HUES64 (cell line): Measurements from ENCODE around the gene PGP.

Source experiments
- H3K27ac ChIP-seq: 2 replicates; pipeline ENCODE4 v1.7.0; 2013; ENCODE audit warnings: low read depth, low read length, inconsistent platforms
- H3K27me3 ChIP-seq: 2 replicates; pipeline ENCODE4 v1.6.1; 2013; ENCODE audit warnings: mild to moderate bottlenecking, low read length; ENCODE audit not compliant: insufficient read depth
- H3K36me3 ChIP-seq: 2 replicates; pipeline ENCODE4 v1.6.1; 2013; ENCODE audit warnings: mild to moderate bottlenecking, low read length; ENCODE audit not compliant: insufficient read depth
- H3K4me1 ChIP-seq: 2 replicates; pipeline ENCODE4 v1.6.1; 2013; ENCODE audit warnings: mild to moderate bottlenecking, low read length, moderate library complexity; ENCODE audit not compliant: insufficient read depth
- H3K4me3 ChIP-seq: 2 replicates; pipeline ENCODE4 v1.5.1; 2013; ENCODE audit warnings: mild to moderate bottlenecking, low read length, moderate library complexity
- H3K9ac ChIP-seq: 2 replicates; pipeline ENCODE4 v1.6.1; 2013; ENCODE audit warnings: mild to moderate bottlenecking, low read depth, low read length
- H3K9me3 ChIP-seq: 2 replicates; pipeline ENCODE4 v1.6.1; 2013; ENCODE audit warnings: low read depth, low read length; ENCODE audit not compliant: insufficient read depth
- WGBS: fragments of 150-250, 120-280 bp; methylation state at CpG from one replicate; pipeline ENCODE4 v1.1.7; 2013; ENCODE audit warnings: missing lambda C conversion rate; 5-methylcytosine and 5-hydroxymethylcytosine counted together

The PGP gene

GRCh38 chr16:2230376-2230775 is 15.7 kb upstream of the PGP start:
- peaks cover 57% of the 10 kb centered on the region for H3K36me3 ChIP-seq

GRCh38 chr16:2229632-2230250 is 15.1 kb upstream of the PGP start:
- no peak overlapping the region for H3K4me3 ChIP-seq
- no peaks in the 10 kb centered on the region for H3K9me3 ChIP-seq
- H3K36me3 ChIP-seq: peaks cover 53% of the 10 kb centered on the region
- no peaks in the 10 kb centered on the region for H3K4me1 ChIP-seq
- H3K9ac ChIP-seq: no peak overlapping the region
- WGBS: 94% methylated on average over 23 of the region's 23 CpGs
- no peak overlapping the region for H3K27ac ChIP-seq
- no peaks in the 10 kb centered on the region for H3K27me3 ChIP-seq

More at GRCh38 chr16:2230376-2230775, 15.7 kb upstream of the PGP start:
- no peaks in the 10 kb centered on the region for H3K27me3 ChIP-seq
- H3K9me3 ChIP-seq: no peaks in the 10 kb centered on the region
- H3K9ac ChIP-seq: no peak overlapping the region
- WGBS: 95% methylated on average over 13 of the region's 13 CpGs
- H3K27ac ChIP-seq: no peak overlapping the region
- no peak overlapping the region for H3K4me3 ChIP-seq
- no peaks in the 10 kb centered on the region for H3K4me1 ChIP-seq

GRCh38 chr16:2229091-2229490 is 14.5 kb upstream of the PGP start:
- Histone ChIP-seq H3K4me1 (no peaks in the 10 kb centered on the region), H3K4me3 (no peak overlapping the region), H3K27me3 (no peaks in the 10 kb centered on the region), H3K36me3 (peaks cover 49% of the 10 kb centered on the region), H3K9me3 (no peaks in the 10 kb centered on the region), H3K27ac (no peak overlapping the region), H3K9ac (no peak overlapping the region)
- WGBS: 96% methylated on average over 12 of the region's 12 CpGs

- Histone ChIP-seq H3K27me3 (no peaks in the 10 kb centered on the region), H3K36me3 (peaks cover 42% of the 10 kb centered on the region), H3K27ac (no peak overlapping the region), H3K4me3 (no peak overlapping the region), H3K4me1 (no peaks in the 10 kb centered on the region), H3K9me3 (no peaks in the 10 kb centered on the region), H3K9ac (no peak overlapping the region)
- 96% methylated on average over 25 of the region's 25 CpGs for WGBS
Observed at GRCh38 chr16:2228161-2228824, 13.7 kb upstream of the PGP start.

GRCh38 chr16:2226918-2227317 is 12.3 kb upstream of the PGP start:
- Histone ChIP-seq H3K4me1 (no peaks in the 10 kb centered on the region), H3K4me3 (no peak overlapping the region), H3K9ac (no peak overlapping the region), H3K27me3 (no peaks in the 10 kb centered on the region), H3K9me3 (no peaks in the 10 kb centered on the region), H3K27ac (no peak overlapping the region), H3K36me3 (peaks cover 28% of the 10 kb centered on the region)
- 89% methylated on average over 6 of the region's 6 CpGs for WGBS

- Histone ChIP-seq H3K4me3 (no peak overlapping the region), H3K27me3 (no peaks in the 10 kb centered on the region), H3K4me1 (no peaks in the 10 kb centered on the region), H3K36me3 (peaks cover 23% of the 10 kb centered on the region), H3K27ac (no peak overlapping the region), H3K9me3 (no peaks in the 10 kb centered on the region), H3K9ac (no peak overlapping the region)
- 87% methylated on average over 9 of the region's 9 CpGs for WGBS
Observed at GRCh38 chr16:2226245-2226793, 11.7 kb upstream of the PGP start.

- 13% methylated on average over 22 of the region's 22 CpGs for WGBS
- no peaks in the 10 kb centered on the region for H3K27me3 ChIP-seq
- no peaks in the 10 kb centered on the region for H3K9me3 ChIP-seq
- H3K4me3 ChIP-seq: peak overlapping the region; percentile 83
- H3K36me3 ChIP-seq: peaks cover 8% of the 10 kb centered on the region; the same call in 1 of the 2 replicates
- H3K9ac ChIP-seq: peak overlapping the region; percentile 91
- peak overlapping the region; percentile 82 for H3K27ac ChIP-seq
- no peaks in the 10 kb centered on the region for H3K4me1 ChIP-seq
Observed at GRCh38 chr16:2223942-2224486, 9.4 kb upstream of the PGP start.

- no peaks in the 10 kb centered on the region for H3K4me1 ChIP-seq
- no peaks in the 10 kb centered on the region for H3K27me3 ChIP-seq
- peak within 1 kb of the TSS; percentile 83 for H3K4me3 ChIP-seq
- peak within 1 kb of the TSS; percentile 91 for H3K9ac ChIP-seq
- H3K36me3 ChIP-seq: 0 out of 2 replicates have a peak, but pooled peaks cover 6% of the 10 kb centered on the region
- under 1% methylated on average over 82 of the region's 82 CpGs for WGBS
- peak within 1 kb of the TSS; percentile 82 for H3K27ac ChIP-seq
- no peaks in the 10 kb centered on the region for H3K9me3 ChIP-seq
Observed at GRCh38 chr16:2223221-2223941, 8.7 kb upstream of the PGP start, which contains the start of gene E4F1. E4F1 (plus strand) TSS chr16:2223591; CDS start chr16:2223614, 23 bp downstream.

- no peak overlapping the region for H3K9ac ChIP-seq
- H3K4me3 ChIP-seq: 0 out of 2 replicates have a peak overlapping the region, but pooled peaks have one; percentile 23
- no peaks in the 10 kb centered on the region for H3K27me3 ChIP-seq
- no peaks in the 10 kb centered on the region for H3K9me3 ChIP-seq
- H3K36me3 ChIP-seq: peaks cover 16% of the 10 kb centered on the region
- 0 out of 2 replicates have a peak, but pooled peaks cover 7% of the 10 kb centered on the region for H3K4me1 ChIP-seq
- H3K27ac ChIP-seq: no peak overlapping the region
- WGBS: 94% methylated on average over 3 of the region's 4 CpGs
Observed at GRCh38 chr16:2216330-2216729, 1.7 kb upstream of the PGP start.

GRCh38 chr16:2213817-2214718 is 572 bp downstream of the PGP start:
- Histone ChIP-seq H3K9ac (peak overlapping the region; percentile 95), H3K9me3 (no peaks in the 10 kb centered on the region), H3K4me1 (0 out of 2 replicates have a peak, but pooled peaks cover 7% of the 10 kb centered on the region), H3K36me3 (peaks cover 22% of the 10 kb centered on the region), H3K27ac (peak overlapping the region; percentile 74), H3K4me3 (peak overlapping the region; percentile 95), H3K27me3 (no peaks in the 10 kb centered on the region)
- WGBS: 1% methylated on average over 98 of the region's 98 CpGs
